K562 (cell line): ENCODE data around the gene SELENOO. TPM values are rescaled to one million over a fixed set of nuclear protein-coding genes. Genes with fewer than 3 reads are reported as not detected.

Experiments used
- DPF2 ChIP-seq: fragments of 450-650 bp; IDR thresholded peaks from 2 replicates; pipeline ENCODE4 v1.6.1; 2016
- HDAC6 ChIP-seq: IDR thresholded peaks from 2 replicates; pipeline ENCODE4 v1.6.1; 2012; ENCODE audit warnings: low read depth, mild to moderate bottlenecking, control low read depth, inconsistent platforms, low read length, moderate library complexity
- KAT7 ChIP-seq: sonication (generic); formaldehyde crosslinking; IDR thresholded peaks from 2 replicates; pipeline ENCODE4 v1.8.0; 2022; ENCODE audit warnings: missing genetic modification reagents, mild to moderate bottlenecking, borderline replicate concordance
- PHB ChIP-seq: fragments of 250-450 bp; sonication (Bioruptor Pico); IDR thresholded peaks from 2 replicates; pipeline ENCODE4 v1.5.0; 2021
- polyA plus RNA-seq, 8 experiments: library from polyadenylated mRNA; depleted of rRNA in 4 of 8; stranded (reverse) in 5 of 8; unstranded in 3 of 8; fragments of >200 nt; fragmentation: Nextera tagmentation in 2 of 8; fragmentation: Illumina TruSeq in 1 of 8; extraction: Ambion mirVana in 2 of 8; extraction: Trizol in 1 of 8; gene quantifications; 2 replicates each; pipeline versions ENCODE4 v1.2.1 to v1.2.3, GENCODE V29; 2011 to 2014; ENCODE audit warnings: inconsistent platforms in 1 of 8, missing spikeins in 1 of 8
- total RNA-seq, 7 experiments: library from RNA; depleted of rRNA in 6 of 7; stranded (reverse); fragments of >200 nt in 6 of 7; fragmentation: Illumina TruSeq in 2 of 7; extraction: Trizol in 2 of 7; gene quantifications; 2 replicates each; pipeline versions ENCODE4 v1.2.1 to v1.2.3, GENCODE V29; 2011 to 2021; ENCODE audit warnings: low replicate concordance in 1 of 7
- TF ChIP-seq, protein P1 (sequence below), 2 experiments: fragments of 450-650 bp; formaldehyde crosslinking in 1 of 2; IDR thresholded peaks; 2 replicates each; pipeline versions ENCODE4 v1.4.0 to v1.6.1; 2014 to 2020; ENCODE audit warnings: mild to moderate bottlenecking in 2 of 2, borderline replicate concordance in 1 of 2, low read depth in 1 of 2
- TF ChIP-seq, protein P2 (sequence below): sonication (generic); formaldehyde crosslinking; IDR thresholded peaks from 2 replicates; pipeline ENCODE4 v1.8.0; 2022; ENCODE audit warnings: missing genetic modification reagents, mild to moderate bottlenecking, borderline replicate concordance
- TF ChIP-seq, protein P3 (sequence below): sonication (generic); formaldehyde crosslinking; IDR thresholded peaks from 2 replicates; pipeline ENCODE4 v1.8.0; 2022; ENCODE audit warnings: mild to moderate bottlenecking, missing genetic modification reagents

The SELENOO gene
- total and polyA plus RNA-seq, 9 of the 15 experiments (the other 6 are each of a cell fraction or from before 2014, with no cell fraction given), result 0.37 to 24.9 (median 8.3) TPM

DNA sequence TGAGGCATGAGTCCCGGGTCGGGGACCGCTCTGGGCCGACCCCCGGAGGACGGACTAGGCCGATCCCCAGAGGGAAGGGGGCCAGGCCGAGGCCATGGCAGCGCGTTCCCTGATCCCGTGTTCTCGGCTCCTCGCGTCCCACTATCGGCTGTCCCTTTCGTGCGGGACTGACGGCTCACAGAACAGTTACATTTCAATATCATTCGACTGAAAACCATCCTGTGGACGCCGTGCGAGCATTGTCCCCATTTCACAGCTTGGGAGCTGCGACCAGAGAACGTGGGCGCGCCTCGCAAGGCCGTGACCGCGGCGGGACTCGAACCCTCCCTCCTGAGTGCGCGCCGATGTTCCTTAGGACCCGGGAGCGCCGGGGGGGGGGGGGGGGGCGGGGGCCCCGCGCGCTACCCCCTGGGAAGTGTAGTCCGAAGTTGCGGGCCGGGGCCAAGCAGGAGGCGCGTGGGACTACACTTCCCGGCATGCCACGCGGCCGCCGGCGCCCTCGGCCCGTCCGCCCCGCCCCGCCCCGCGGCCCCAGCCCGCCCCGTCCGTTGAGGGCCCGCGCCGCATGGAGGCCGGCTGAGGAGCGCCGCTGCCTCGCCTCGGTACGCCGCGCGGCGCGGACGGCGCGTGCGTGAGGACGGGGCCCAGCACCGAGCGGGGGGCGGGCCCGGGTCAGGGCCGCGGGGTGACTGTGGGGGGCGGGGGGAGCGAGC lies 15.3 kb upstream of the SELENOO start, which contains the start of gene TRABD (continued):
- TF ChIP-seq, protein P1, sequence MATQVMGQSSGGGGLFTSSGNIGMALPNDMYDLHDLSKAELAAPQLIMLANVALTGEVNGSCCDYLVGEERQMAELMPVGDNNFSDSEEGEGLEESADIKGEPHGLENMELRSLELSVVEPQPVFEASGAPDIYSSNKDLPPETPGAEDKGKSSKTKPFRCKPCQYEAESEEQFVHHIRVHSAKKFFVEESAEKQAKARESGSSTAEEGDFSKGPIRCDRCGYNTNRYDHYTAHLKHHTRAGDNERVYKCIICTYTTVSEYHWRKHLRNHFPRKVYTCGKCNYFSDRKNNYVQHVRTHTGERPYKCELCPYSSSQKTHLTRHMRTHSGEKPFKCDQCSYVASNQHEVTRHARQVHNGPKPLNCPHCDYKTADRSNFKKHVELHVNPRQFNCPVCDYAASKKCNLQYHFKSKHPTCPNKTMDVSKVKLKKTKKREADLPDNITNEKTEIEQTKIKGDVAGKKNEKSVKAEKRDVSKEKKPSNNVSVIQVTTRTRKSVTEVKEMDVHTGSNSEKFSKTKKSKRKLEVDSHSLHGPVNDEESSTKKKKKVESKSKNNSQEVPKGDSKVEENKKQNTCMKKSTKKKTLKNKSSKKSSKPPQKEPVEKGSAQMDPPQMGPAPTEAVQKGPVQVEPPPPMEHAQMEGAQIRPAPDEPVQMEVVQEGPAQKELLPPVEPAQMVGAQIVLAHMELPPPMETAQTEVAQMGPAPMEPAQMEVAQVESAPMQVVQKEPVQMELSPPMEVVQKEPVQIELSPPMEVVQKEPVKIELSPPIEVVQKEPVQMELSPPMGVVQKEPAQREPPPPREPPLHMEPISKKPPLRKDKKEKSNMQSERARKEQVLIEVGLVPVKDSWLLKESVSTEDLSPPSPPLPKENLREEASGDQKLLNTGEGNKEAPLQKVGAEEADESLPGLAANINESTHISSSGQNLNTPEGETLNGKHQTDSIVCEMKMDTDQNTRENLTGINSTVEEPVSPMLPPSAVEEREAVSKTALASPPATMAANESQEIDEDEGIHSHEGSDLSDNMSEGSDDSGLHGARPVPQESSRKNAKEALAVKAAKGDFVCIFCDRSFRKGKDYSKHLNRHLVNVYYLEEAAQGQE (IDR thresholded peaks at IDR 0.05; ENCODE audit: borderline replicate concordance), result no peak
- TF ChIP-seq, protein P1 (CRISPR knock-in tag; IDR thresholded peaks at IDR 0.05; ENCODE audit: low read depth), result no peak
- TF ChIP-seq PHB (CRISPR knock-in tag) (no peak), DPF2 (no peak), KAT7 (no peak), HDAC6 (no peak)
- TF ChIP-seq, protein P2, sequence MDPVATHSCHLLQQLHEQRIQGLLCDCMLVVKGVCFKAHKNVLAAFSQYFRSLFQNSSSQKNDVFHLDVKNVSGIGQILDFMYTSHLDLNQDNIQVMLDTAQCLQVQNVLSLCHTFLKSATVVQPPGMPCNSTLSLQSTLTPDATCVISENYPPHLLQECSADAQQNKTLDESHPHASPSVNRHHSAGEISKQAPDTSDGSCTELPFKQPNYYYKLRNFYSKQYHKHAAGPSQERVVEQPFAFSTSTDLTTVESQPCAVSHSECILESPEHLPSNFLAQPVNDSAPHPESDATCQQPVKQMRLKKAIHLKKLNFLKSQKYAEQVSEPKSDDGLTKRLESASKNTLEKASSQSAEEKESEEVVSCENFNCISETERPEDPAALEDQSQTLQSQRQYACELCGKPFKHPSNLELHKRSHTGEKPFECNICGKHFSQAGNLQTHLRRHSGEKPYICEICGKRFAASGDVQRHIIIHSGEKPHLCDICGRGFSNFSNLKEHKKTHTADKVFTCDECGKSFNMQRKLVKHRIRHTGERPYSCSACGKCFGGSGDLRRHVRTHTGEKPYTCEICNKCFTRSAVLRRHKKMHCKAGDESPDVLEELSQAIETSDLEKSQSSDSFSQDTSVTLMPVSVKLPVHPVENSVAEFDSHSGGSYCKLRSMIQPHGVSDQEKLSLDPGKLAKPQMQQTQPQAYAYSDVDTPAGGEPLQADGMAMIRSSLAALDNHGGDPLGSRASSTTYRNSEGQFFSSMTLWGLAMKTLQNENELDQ (CRISPR knock-in tag), result no peak
- TF ChIP-seq, protein P3, sequence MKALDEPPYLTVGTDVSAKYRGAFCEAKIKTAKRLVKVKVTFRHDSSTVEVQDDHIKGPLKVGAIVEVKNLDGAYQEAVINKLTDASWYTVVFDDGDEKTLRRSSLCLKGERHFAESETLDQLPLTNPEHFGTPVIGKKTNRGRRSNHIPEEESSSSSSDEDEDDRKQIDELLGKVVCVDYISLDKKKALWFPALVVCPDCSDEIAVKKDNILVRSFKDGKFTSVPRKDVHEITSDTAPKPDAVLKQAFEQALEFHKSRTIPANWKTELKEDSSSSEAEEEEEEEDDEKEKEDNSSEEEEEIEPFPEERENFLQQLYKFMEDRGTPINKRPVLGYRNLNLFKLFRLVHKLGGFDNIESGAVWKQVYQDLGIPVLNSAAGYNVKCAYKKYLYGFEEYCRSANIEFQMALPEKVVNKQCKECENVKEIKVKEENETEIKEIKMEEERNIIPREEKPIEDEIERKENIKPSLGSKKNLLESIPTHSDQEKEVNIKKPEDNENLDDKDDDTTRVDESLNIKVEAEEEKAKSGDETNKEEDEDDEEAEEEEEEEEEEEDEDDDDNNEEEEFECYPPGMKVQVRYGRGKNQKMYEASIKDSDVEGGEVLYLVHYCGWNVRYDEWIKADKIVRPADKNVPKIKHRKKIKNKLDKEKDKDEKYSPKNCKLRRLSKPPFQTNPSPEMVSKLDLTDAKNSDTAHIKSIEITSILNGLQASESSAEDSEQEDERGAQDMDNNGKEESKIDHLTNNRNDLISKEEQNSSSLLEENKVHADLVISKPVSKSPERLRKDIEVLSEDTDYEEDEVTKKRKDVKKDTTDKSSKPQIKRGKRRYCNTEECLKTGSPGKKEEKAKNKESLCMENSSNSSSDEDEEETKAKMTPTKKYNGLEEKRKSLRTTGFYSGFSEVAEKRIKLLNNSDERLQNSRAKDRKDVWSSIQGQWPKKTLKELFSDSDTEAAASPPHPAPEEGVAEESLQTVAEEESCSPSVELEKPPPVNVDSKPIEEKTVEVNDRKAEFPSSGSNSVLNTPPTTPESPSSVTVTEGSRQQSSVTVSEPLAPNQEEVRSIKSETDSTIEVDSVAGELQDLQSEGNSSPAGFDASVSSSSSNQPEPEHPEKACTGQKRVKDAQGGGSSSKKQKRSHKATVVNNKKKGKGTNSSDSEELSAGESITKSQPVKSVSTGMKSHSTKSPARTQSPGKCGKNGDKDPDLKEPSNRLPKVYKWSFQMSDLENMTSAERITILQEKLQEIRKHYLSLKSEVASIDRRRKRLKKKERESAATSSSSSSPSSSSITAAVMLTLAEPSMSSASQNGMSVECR (CRISPR knock-in tag), result no peak
